H1 (cell line): ENCODE measurements around the gene NR4A2. TPM values are rescaled to one million over a fixed set of nuclear protein-coding genes. Genes with fewer than 3 reads are reported as not detected.

Experiments used
- ATF2 ChIP-seq: IDR thresholded peaks from 2 replicates; pipeline ENCODE4 v1.6.1; 2012; ENCODE audit warnings: low read length, inconsistent platforms
- CHD7 ChIP-seq: fragments of 300-600 bp; sonication (generic); IDR thresholded peaks from 2 replicates; pipeline ENCODE4 v1.7.1; 2012; ENCODE audit warnings: low read length, moderate library complexity, mild to moderate bottlenecking, inconsistent platforms; ENCODE audit not compliant: insufficient replicate concordance
- JUN ChIP-seq: IDR thresholded peaks from 2 replicates; pipeline ENCODE4 v1.6.1; 2011; ENCODE audit warnings: low read depth, mild to moderate bottlenecking, improper control_type of control experiment, low read length
- POLR2AphosphoS5 ChIP-seq: IDR thresholded peaks from 2 replicates; pipeline ENCODE4 v1.6.1; 2011; ENCODE audit warnings: low read depth, low read length
- POU5F1 ChIP-seq: IDR thresholded peaks from 2 replicates; pipeline ENCODE4 v1.6.1; 2011; ENCODE audit warnings: low read depth, mild to moderate bottlenecking, low read length, moderate library complexity
- SIX5 ChIP-seq: IDR thresholded peaks from 2 replicates; pipeline ENCODE4 v1.6.1; 2011; ENCODE audit warnings: mild to moderate bottlenecking, low read depth, low read length
- SUZ12 ChIP-seq: fragments of 200-600 bp; sonication (generic); IDR thresholded peaks from 2 replicates; pipeline ENCODE4 v1.6.1; 2012; ENCODE audit warnings: mild to moderate bottlenecking, inconsistent platforms, low read length, moderate library complexity, mixed read lengths
- TAF1 ChIP-seq: IDR thresholded peaks from 2 replicates; pipeline ENCODE4 v1.6.1; 2011; ENCODE audit warnings: mild to moderate bottlenecking, low read depth, low read length
- polyA plus RNA-seq, 7 experiments: library from polyadenylated mRNA; depleted of rRNA in 3 of 7; stranded (reverse) in 5 of 7; unstranded in 2 of 7; fragments of >200 nt in 5 of 7; fragments of 200-250 nt in 2 of 7; gene quantifications; 1 replicate in 5 of 7; 2 replicates in 1 of 7; 4 replicates in 1 of 7; pipeline versions ENCODE4 v1.2.1 to v1.2.3, GENCODE V29; 2011 to 2013; ENCODE audit warnings: missing spikeins in 2 of 7, mixed read lengths in 2 of 7
- total RNA-seq: library from RNA; stranded (reverse); fragmentation: NEBNext Ultra II Directional; extraction: Animal tissue kit (Norgen Biotek cat#: 25700); gene quantifications from 2 replicates; pipeline ENCODE4 v1.2.1, GENCODE V29; 2021

Gene NR4A2
- total and polyA plus RNA-seq, 2 of the 8 experiments (the other 6 are each of a cell fraction or from before 2014, with no cell fraction given) = 0.15 to 1.7 TPM

- no peak for TF ChIP-seq CHD7
- TF ChIP-seq SIX5 = no peak
- TF ChIP-seq POLR2AphosphoS5 = peak; percentile 57; the same call in 1 of the 2 replicates
- TF ChIP-seq JUN = no peak
- TF ChIP-seq POU5F1 = no peak
- peak; percentile 70; the same call in 1 of the 2 replicates for TF ChIP-seq TAF1
- no peak for TF ChIP-seq SUZ12
- TF ChIP-seq ATF2 = no peak
Observed at GRCh38 chr2:156341452-156342253, 9.1 kb upstream of the NR4A2 start (continued).
